HepG2 (cell line): Measurements from ENCODE around the gene CAPZB. TPM values are rescaled to one million over a fixed set of nuclear protein-coding genes. Genes with fewer than 3 reads are reported as not detected.

Source experiments
- ATAC-seq: fragments of 200-7000 bp; cut with Tn5 transposase; 3 replicates; pipeline ENCODE4 v1.9.1; 2020; ENCODE audit warnings: mild to moderate bottlenecking, moderate library complexity
- BruUV-seq: library from RNA; stranded (reverse); fragments of 400-500 nt; replicated peaks from 2 replicates; lab custom pipeline; 2021; lab: Mats Ljungman, UMichigan
- CTCF ChIA-PET: fragments of 300-600 bp; formaldehyde crosslinking; extraction: SDS; loops from one replicate; lab custom pipeline; 2021; ENCODE audit warnings: low total read pairs, inconsistent platforms, low intra/inter-chr PET ratio; lab: Yijun Ruan, JAX
- POLR2A ChIA-PET: fragments of 350-600 bp; sonication (Branson Sonifier 250); formaldehyde crosslinking; loops from one replicate; lab custom pipeline; 2020; ENCODE audit warnings: antibody characterized with exemption, inconsistent platforms; lab: Yijun Ruan, JAX
- DNase-seq: peaks from one replicate; pipeline ENCODE4 v3.0.0-alpha.2; 2015; ENCODE audit warnings: low spot score
- FAIRE-seq: peaks from 3 replicates; lab custom pipeline; 2011; peaks lifted over from hg19 to GRCh38; lab: Jason Lieb, UNC
- H2AFZ ChIP-seq: one replicate; pipeline ENCODE4 v1.6.1; 2011; ENCODE audit warnings: low read length, inconsistent platforms
- H3K27ac ChIP-seq: fragments of 300-600 bp; 3 replicates; pipeline ENCODE4 v1.8.0; 2011; ENCODE audit warnings: mixed run types, mild to moderate bottlenecking, mixed read lengths, low read length, inconsistent platforms; ENCODE audit not compliant: insufficient read depth; ENCODE audit errors: extremely low read length
- H3K27me3 ChIP-seq, 2 experiments: fragments of 200-600 bp in 1 of 2; 2 replicates in 1 of 2; 3 replicates in 1 of 2; pipeline versions ENCODE4 v1.6.0 to v1.8.0; 2011; ENCODE audit warnings: low read length in 2 of 2, mild to moderate bottlenecking in 2 of 2, moderate library complexity in 2 of 2, inconsistent platforms in 1 of 2; ENCODE audit not compliant: insufficient read depth in 2 of 2, control insufficient read depth in 1 of 2
- H3K36me3 ChIP-seq, 2 experiments: fragments of 200-600 bp in 1 of 2; replicated peaks in 1 of 2; 2 replicates in 1 of 2; 3 replicates in 1 of 2; pipeline versions ENCODE4 v1.5.1 to v1.8.0; 2011; ENCODE audit warnings: low read length in 2 of 2, inconsistent platforms in 1 of 2; ENCODE audit not compliant: insufficient read depth in 2 of 2, control insufficient read depth in 1 of 2
- H3K4me1 ChIP-seq: 2 replicates; pipeline ENCODE4 v1.5.1; 2012; ENCODE audit warnings: low read length, inconsistent platforms; ENCODE audit not compliant: insufficient read depth
- H3K4me2 ChIP-seq: 2 replicates; pipeline ENCODE4 v1.6.0; 2011; ENCODE audit warnings: low read depth, low read length, inconsistent platforms
- H3K4me3 ChIP-seq, 3 experiments: fragments of 200-600 bp in 1 of 3; sonication (generic), shearing (Covaris generic) in 1 of 3; replicated peaks in 1 of 3; 2 replicates each; pipeline ENCODE4 v1.5.1; 2011 to 2016; ENCODE audit warnings: low read length in 3 of 3, inconsistent platforms in 2 of 3, low read depth in 2 of 3, mild to moderate bottlenecking in 2 of 3, control low read depth in 1 of 3, mixed read lengths in 1 of 3; ENCODE audit not compliant: insufficient read depth in 1 of 3
- H3K79me2 ChIP-seq: one replicate; pipeline ENCODE4 v1.6.1; 2011; ENCODE audit warnings: low read length, inconsistent platforms; ENCODE audit not compliant: insufficient read depth
- H3K9ac ChIP-seq: 2 replicates; pipeline ENCODE4 v1.6.0; 2011; ENCODE audit warnings: mild to moderate bottlenecking, low read depth, low read length, inconsistent platforms; ENCODE audit not compliant: insufficient read depth
- H3K9me3 ChIP-seq: 2 replicates; pipeline ENCODE4 v1.5.1; 2012; ENCODE audit warnings: mild to moderate bottlenecking, low read length
- H4K20me1 ChIP-seq: 2 replicates; pipeline ENCODE4 v1.6.0; 2011; ENCODE audit warnings: inconsistent platforms, mild to moderate bottlenecking, low read length, moderate library complexity; ENCODE audit not compliant: insufficient read depth
- CEBPG ChIP-seq: IDR thresholded peaks from 2 replicates; pipeline ENCODE4 v1.6.1; 2016
- HES4 ChIP-seq: sonication (generic); formaldehyde crosslinking; IDR thresholded peaks from 2 replicates; pipeline ENCODE4 v1.9.0; 2021; ENCODE audit warnings: mild to moderate bottlenecking, missing genetic modification reagents, borderline replicate concordance
- REL ChIP-seq: sonication (generic); formaldehyde crosslinking; conservative IDR thresholded peaks from 2 replicates; pipeline ENCODE4 v1.8.0; 2022; ENCODE audit warnings: mild to moderate bottlenecking, missing genetic modification reagents, moderate library complexity
- ZNF136 ChIP-seq: sonication (generic); formaldehyde crosslinking; IDR thresholded peaks from 2 replicates; pipeline ENCODE4 v1.8.1; 2022; ENCODE audit warnings: low read depth, mild to moderate bottlenecking, moderate library complexity, missing genetic modification reagents
- ZNF143 ChIP-seq: sonication (generic); formaldehyde crosslinking; IDR thresholded peaks from 2 replicates; pipeline ENCODE4 v1.4.0; 2020; ENCODE audit warnings: missing genetic modification reagents
- ZNF260 ChIP-seq: sonication (generic); formaldehyde crosslinking; IDR thresholded peaks from 2 replicates; pipeline ENCODE4 v1.4.0; 2020; ENCODE audit warnings: missing genetic modification reagents, low read depth, mild to moderate bottlenecking, borderline replicate concordance
- ZNF263 ChIP-seq: sonication (generic); formaldehyde crosslinking; IDR thresholded peaks from 2 replicates; pipeline ENCODE4 v1.4.0; 2020; ENCODE audit warnings: missing genetic modification reagents
- ZNF556 ChIP-seq: sonication (generic); formaldehyde crosslinking; IDR thresholded peaks from 2 replicates; pipeline ENCODE4 v1.4.0; 2020; ENCODE audit warnings: mild to moderate bottlenecking, missing genetic modification reagents, borderline replicate concordance
- ZNF557 ChIP-seq: sonication (generic); formaldehyde crosslinking; IDR thresholded peaks from 2 replicates; pipeline ENCODE4 v1.4.0; 2020; ENCODE audit warnings: missing genetic modification reagents
- ZSCAN20 ChIP-seq: sonication (generic); formaldehyde crosslinking; IDR thresholded peaks from 2 replicates; pipeline ENCODE4 v1.4.0; 2020; ENCODE audit warnings: missing genetic modification reagents, mild to moderate bottlenecking, borderline replicate concordance
- WGBS: methylation state at CpG from one replicate; pipeline ENCODE4 v1.1.6; 2017; ENCODE audit warnings: low lambda C conversion rate; 5-methylcytosine and 5-hydroxymethylcytosine counted together
- in situ Hi-C: cut with HindIII; loops from 2 replicates; pipeline ENCODE4 v1.10.0; 2017; ENCODE audit warnings: low pct_unique_long_range_greater_than_20kb; ENCODE audit not compliant: extremely low pct_ligation_motif_present
- intact Hi-C: fragments of 100-400 bp; cut with micrococcal nuclease; formaldehyde crosslinking; loops from one replicate; pipeline ENCODE4 v1.10.0; 2022; ENCODE audit not compliant: unreplicated experiment
- polyA plus RNA-seq, 8 experiments: library from polyadenylated mRNA; depleted of rRNA in 3 of 8; stranded (reverse) in 7 of 8; unstranded in 1 of 8; fragments of >200 nt; fragmentation: Illumina TruSeq in 4 of 8; extraction: Trizol in 4 of 8; gene quantifications; 2 replicates each; pipeline versions ENCODE4 v1.2.1 to v1.2.3, GENCODE V29; 2011 to 2016; ENCODE audit warnings: low read depth in 4 of 8, missing spikeins in 1 of 8, mixed read lengths in 1 of 8; ENCODE audit not compliant: insufficient read depth in 1 of 8
- total RNA-seq, 5 experiments: library from RNA; depleted of rRNA; stranded (reverse); fragments of >200 nt; fragmentation: Illumina TruSeq; extraction: Trizol; gene quantifications; 2 replicates each; pipeline ENCODE4 v1.2.3, GENCODE V29; 2016; ENCODE audit warnings: low read depth in 1 of 5
- TF ChIP-seq, protein P1 (sequence below): IDR thresholded peaks from 2 replicates; pipeline ENCODE4 v1.6.1; 2016; ENCODE audit warnings: low read depth, control low read depth
- TF ChIP-seq, protein P2 (sequence below): sonication (generic); formaldehyde crosslinking; IDR thresholded peaks from 2 replicates; pipeline ENCODE4 v1.4.0; 2020; ENCODE audit warnings: mild to moderate bottlenecking, missing genetic modification reagents
- TF ChIP-seq, protein P3 (sequence below): sonication (generic); formaldehyde crosslinking; IDR thresholded peaks from 2 replicates; pipeline ENCODE4 v1.8.0; 2022; ENCODE audit warnings: missing genetic modification reagents, mild to moderate bottlenecking, inconsistent platforms, borderline replicate concordance

Gene CAPZB
- total and polyA plus RNA-seq, 2 of the 13 experiments (the other 11 are each of a cell fraction or from before 2014, with no cell fraction given) = 58.9 to 76.9 TPM

DNA sequence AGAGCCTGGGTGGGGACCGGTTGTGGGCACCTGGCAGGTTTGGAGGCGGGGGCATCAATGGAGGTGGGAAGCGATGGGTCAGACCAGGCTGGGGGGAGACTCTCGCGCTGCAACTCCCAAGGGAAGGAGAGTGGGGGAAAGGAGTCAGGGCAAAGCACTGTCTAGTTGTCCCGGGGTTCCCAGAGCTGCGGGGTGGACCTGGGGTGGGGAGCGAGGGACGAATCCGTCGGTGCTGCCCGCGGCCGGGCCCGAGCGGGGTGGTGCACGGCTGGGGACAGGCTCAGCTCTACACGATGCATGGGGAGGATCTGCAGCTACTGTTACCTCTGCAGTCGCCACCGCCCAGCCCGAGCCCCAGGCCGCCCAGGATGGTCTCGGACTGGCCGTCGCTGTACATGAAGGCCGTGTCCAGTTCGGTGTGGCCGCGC lies 173.8 kb downstream of the CAPZB start (continued):
- TF ChIP-seq, protein P1, sequence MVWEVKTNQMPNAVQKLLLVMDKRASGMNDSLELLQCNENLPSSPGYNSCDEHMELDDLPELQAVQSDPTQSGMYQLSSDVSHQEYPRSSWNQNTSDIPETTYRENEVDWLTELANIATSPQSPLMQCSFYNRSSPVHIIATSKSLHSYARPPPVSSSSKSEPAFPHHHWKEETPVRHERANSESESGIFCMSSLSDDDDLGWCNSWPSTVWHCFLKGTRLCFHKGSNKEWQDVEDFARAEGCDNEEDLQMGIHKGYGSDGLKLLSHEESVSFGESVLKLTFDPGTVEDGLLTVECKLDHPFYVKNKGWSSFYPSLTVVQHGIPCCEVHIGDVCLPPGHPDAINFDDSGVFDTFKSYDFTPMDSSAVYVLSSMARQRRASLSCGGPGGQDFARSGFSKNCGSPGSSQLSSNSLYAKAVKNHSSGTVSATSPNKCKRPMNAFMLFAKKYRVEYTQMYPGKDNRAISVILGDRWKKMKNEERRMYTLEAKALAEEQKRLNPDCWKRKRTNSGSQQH = 0 out of 2 replicates have a peak, but pooled peaks have one; percentile 23

DNA sequence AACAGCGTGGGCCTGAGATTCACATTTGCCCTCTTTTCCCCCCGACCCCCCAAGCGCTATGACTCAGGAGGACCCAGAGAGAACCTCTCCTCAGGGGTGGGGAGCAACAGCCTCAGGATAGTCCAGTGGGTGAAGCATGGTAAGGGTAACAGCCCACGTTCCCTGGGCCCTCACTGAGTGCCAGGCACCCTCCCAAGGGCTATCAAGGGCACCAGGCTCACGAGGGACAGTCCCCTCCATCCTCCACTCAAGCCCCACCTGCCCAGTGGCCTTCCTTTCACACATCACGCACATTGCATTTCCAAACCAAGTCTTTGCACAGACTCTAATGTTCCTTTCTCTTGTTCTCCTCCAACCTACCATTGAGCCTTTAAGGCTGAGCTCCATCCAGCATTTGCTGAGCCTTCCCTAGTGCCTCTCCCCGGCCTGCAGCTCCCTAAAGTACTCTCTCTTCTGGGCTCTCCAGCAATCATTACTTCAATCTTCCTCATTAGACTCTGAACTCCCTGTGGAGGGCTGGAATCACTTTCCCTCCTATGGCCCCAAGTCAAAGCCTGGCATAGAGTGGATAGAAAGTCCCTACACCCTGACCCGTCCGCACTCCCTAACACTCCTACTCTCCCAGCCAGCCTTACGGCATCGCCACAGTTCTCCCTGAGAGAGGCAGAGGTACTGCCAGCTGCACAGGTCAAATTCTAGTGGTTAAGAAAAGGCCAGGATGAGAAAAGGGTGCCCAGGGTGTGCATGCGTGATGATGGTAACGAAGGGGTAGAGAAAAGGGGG lies 174.4 kb downstream of the CAPZB start:
- peak overlapping the region; percentile 77 for H3K27ac ChIP-seq
- H3K36me3 ChIP-seq = peaks cover 8 to 32% of the 10 kb centered on the region in 2 experiments; a peak in 4 of 5 replicates
- WGBS = 29% methylated on average over 13 of the region's 13 CpGs
- BruUV-seq = TSS peak; percentile 63
- H3K9ac ChIP-seq = peak overlapping the region; percentile 94
- ChIA-PET POLR2A (interaction anchor here (0.6 to 4.7 kb wide), 4 partner anchors 42 to 60 kb away, joined by 3 to 21 read pairs (median 4); partner anchors contain the start of genes EMC1 and MRTO4), CTCF (no interaction called here)
- in situ Hi-C loops (no loop called here), intact Hi-C loops (loop anchor here (2.0 kb wide), 1 partner anchor 58 kb away; no protein-coding TSS in a partner anchor)
- H3K4me2 ChIP-seq = peak overlapping the region; percentile 85
- peaks cover 64% of the 10 kb centered on the region for H3K4me1 ChIP-seq
- ATAC-seq = peak; percentile 49
- no peaks in the 10 kb centered on the region; the same call in 1 of the 2 replicates for H4K20me1 ChIP-seq
- H3K27me3 ChIP-seq = no peaks in the 10 kb centered on the region; a peak in 1 of 5 replicates
- peak; percentile 37 for FAIRE-seq
- peaks cover 27% of the 10 kb centered on the region for H3K79me2 ChIP-seq
- peak overlapping the region; percentile 85 to 95 (median 93) for H3K4me3 ChIP-seq
- DNase-seq = peak; percentile 22
- no peaks in the 10 kb centered on the region for H3K9me3 ChIP-seq
- H2AFZ ChIP-seq = no peak overlapping the region
- TF ChIP-seq ZSCAN20 (CRISPR knock-in tag) = no peak
- no peak for TF ChIP-seq ZNF136 (CRISPR knock-in tag)
- no peak for TF ChIP-seq ZNF260 (CRISPR knock-in tag)
- TF ChIP-seq, protein P2, sequence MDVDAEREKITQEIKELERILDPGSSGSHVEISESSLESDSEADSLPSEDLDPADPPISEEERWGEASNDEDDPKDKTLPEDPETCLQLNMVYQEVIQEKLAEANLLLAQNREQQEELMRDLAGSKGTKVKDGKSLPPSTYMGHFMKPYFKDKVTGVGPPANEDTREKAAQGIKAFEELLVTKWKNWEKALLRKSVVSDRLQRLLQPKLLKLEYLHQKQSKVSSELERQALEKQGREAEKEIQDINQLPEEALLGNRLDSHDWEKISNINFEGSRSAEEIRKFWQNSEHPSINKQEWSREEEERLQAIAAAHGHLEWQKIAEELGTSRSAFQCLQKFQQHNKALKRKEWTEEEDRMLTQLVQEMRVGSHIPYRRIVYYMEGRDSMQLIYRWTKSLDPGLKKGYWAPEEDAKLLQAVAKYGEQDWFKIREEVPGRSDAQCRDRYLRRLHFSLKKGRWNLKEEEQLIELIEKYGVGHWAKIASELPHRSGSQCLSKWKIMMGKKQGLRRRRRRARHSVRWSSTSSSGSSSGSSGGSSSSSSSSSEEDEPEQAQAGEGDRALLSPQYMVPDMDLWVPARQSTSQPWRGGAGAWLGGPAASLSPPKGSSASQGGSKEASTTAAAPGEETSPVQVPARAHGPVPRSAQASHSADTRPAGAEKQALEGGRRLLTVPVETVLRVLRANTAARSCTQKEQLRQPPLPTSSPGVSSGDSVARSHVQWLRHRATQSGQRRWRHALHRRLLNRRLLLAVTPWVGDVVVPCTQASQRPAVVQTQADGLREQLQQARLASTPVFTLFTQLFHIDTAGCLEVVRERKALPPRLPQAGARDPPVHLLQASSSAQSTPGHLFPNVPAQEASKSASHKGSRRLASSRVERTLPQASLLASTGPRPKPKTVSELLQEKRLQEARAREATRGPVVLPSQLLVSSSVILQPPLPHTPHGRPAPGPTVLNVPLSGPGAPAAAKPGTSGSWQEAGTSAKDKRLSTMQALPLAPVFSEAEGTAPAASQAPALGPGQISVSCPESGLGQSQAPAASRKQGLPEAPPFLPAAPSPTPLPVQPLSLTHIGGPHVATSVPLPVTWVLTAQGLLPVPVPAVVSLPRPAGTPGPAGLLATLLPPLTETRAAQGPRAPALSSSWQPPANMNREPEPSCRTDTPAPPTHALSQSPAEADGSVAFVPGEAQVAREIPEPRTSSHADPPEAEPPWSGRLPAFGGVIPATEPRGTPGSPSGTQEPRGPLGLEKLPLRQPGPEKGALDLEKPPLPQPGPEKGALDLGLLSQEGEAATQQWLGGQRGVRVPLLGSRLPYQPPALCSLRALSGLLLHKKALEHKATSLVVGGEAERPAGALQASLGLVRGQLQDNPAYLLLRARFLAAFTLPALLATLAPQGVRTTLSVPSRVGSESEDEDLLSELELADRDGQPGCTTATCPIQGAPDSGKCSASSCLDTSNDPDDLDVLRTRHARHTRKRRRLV = 0 out of 2 replicates have a peak, but pooled peaks have one; percentile 12
- TF ChIP-seq CEBPG (CRISPR knock-in tag) = no peak
- no peak for TF ChIP-seq ZNF263 (CRISPR knock-in tag)
- no peak for TF ChIP-seq HES4 (CRISPR knock-in tag)
- TF ChIP-seq ZNF143 (CRISPR knock-in tag) = no peak
- TF ChIP-seq, protein P3, sequence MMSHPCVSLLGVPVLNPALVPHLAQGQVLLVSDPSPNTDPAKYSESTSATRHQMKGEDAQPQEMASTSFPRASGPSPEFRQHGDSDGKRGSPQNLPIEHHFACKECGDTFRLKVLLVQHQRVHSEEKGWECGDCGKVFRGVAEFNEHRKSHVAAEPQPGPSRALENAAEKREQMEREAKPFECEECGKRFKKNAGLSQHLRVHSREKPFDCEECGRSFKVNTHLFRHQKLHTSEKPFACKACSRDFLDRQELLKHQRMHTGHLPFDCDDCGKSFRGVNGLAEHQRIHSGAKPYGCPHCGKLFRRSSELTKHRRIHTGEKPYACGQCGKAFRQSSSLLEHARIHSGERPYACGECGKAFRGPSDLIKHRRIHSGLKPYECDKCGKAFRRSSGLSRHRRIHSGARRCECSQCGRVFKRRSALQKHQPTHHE (CRISPR knock-in tag) = 0 out of 2 replicates have a peak, but pooled peaks have one; percentile 2
- TF ChIP-seq ZNF557 = no peak
- TF ChIP-seq ZNF556 = no peak
- TF ChIP-seq REL (CRISPR knock-in tag) = no peak
